Transverse colon (tissue), 4 donors: ENCODE results near the gene NOTCH2.
"Not testable (repeated sequence)": the region's sequence is repeated elsewhere in the genome, so short reads cannot be mapped to it uniquely, and the experiment has no call there.

ENCODE experiments used
- CTCF ChIP-seq, 5 experiments: fragments of 200-600 bp in 3 of 5; fragments of 450-650 bp in 2 of 5; sonication (generic) in 3 of 5; IDR thresholded peaks; 1 replicate in 2 of 5; 2 replicates in 3 of 5; pipeline ENCODE4 v1.5.1; 2016 to 2017; ENCODE audit warnings: antibody characterized with exemption in 5 of 5, inconsistent platforms in 3 of 5, mild to moderate bottlenecking in 2 of 5, moderate library complexity in 1 of 5
- POLR2AphosphoS5 ChIP-seq, 3 donors: sonication (generic); formaldehyde crosslinking; IDR thresholded peaks; one replicate each; pipeline ENCODE4 v1.6.1; 2016; ENCODE audit warnings: antibody characterized with exemption in 3 of 3

DNA sequence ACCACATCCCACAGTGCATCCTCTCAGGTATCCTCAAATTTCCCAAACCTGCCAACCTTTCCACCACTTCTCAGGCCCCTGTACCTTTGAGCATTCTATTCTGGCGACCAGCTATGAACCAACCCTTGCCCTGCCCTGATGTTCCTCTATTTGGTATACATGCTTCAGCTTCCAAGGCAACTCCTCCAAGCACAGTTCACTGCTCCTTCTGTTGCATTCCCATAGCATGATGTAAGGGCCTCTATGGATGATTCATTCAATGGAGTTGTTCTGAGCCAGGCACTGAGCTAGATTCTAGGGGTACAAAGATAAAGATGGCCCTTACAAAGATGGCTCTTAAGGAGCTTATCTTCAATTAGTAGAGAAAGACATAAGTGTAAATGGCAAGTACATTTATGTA is 21.4 kb upstream of the NOTCH2 start:
- not testable (repeated sequence) for TF ChIP-seq CTCF, POLR2AphosphoS5 (IDR thresholded peaks at IDR 0.05)
